Left kidney (tissue), 2 donors: ENCODE measurements around the gene DOC2A. TPM values are rescaled to one million over a fixed set of nuclear protein-coding genes. Genes with fewer than 3 reads are reported as not detected.

Experiments
- DNase-seq: peaks from one replicate; pipeline ENCODE4 v3.0.0-alpha.2; 2013
- polyA plus RNA-seq: library from polyadenylated mRNA; unstranded; fragments of 120-200 nt; gene quantifications from one replicate; pipeline ENCODE4 v1.2.1, GENCODE V29; 2013; ENCODE audit not compliant: insufficient read length

Gene DOC2A
- polyA plus RNA-seq, 1 donor, result 3.0 TPM

DNA sequence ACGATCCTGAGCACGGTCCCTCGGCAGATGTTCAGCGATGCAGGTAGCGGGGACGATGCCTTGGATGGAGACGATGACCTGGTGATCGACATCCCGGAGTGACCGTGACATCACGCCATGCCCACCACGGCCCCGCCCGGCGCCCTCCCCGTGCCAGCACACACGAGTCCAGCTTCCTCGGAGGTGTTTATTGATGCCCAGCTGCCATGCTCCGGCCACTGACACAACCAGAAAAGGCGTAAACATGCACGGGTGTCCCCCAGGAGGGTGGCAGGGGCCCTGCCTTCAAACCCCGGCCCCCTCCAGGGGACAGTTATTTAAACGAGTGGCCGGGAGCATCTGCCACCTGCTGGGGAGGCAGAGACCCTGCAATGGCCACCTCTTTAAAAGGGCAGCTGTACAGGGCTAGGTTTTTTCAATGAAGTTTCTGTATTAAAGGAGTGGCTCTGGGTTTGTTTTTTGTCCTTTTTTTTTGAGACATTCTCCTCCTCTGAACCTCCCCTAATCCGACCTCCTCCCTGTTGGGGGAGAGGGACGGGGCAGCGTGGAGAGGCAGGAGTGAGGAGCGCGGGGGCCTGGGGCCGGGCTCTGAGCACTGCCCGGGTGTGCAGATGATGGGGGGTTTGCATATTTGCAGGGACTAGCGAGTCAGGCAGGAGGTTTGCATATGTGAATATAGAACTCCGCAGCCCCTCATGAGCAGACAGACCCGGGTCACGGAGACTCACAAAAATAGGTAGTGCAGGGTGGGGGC, 5.3 kb downstream of the DOC2A start:
- no peak for DNase-seq

DNA sequence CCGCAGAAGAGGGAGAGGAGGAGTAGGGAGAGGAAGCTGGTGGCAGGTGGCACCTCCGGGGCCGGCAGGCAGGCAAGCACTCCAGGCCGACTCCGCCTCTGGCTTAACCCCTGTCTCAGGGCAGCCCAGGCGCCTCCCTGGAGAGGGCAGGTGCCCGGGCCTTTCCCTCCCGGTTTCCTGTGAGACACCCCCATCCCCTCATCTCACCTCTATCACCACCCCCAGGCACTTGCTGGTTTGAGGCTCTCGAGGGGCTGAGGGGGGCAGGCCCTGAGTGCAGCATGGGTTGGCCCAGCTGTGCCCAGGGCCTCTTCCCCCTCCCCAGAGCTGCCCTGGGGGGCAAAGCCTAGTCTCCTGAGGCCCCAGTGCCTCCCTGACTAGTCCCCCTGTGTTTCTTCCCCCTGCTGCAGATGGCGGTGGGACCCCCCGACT, 6.0 kb downstream of the DOC2A start:
- DNase-seq, result no peak

DNA sequence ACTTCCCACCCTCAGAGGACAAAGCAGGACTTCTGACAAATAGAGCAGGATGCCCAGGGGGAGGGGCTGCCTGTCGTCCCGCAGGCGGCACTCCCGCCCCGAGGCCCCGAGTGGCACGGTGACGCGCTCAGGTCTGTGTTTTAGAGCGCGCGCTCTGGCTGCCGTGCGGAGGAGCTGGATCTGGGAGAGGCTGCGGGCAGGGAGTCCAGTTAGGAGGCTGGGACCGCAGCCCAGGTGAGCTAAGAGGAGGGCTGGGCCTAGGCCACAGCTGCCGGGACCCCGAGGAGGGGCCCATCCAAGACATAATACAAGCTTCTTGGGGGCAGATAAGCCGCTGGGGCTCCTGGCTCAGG, 6.4 kb downstream of the DOC2A start:
- DNase-seq, result no peak

DNA sequence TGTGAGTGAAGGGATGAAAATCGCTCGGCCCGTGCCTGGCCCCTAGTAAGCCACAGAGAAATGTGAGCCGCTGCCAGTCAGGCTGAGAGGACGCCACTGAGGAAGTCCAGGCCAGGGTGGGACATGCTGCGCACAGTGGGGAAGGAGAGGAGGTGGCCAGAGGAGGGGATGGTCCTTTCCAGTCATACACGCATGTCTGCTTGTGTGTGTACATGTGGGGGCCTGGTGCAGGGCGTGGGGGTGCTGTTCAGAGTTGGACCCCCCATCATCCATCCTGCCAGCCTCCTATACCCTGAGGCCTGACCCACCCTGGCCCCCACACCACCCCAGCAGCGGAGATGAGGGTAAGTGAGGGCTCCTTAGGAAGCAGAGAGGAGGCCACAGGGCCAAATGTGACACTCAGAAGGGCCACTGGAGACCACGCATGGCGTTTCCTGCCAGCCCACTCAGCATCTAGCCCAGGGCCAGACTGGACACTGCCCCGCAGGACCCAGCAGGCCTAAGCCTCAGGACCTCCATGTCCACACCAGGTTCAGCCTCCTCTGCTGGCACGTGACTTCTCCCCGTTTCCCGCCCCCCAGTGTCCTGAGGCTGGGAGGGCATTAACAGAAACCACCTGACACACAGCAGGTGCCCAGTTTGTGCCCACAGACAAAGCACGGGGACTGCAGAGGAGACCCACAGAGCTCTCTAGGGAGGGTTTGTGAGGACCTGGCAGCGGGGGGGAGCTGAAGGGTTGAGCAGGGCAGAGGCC, 7.0 kb downstream of the DOC2A start:
- DNase-seq, result no peak

DNA sequence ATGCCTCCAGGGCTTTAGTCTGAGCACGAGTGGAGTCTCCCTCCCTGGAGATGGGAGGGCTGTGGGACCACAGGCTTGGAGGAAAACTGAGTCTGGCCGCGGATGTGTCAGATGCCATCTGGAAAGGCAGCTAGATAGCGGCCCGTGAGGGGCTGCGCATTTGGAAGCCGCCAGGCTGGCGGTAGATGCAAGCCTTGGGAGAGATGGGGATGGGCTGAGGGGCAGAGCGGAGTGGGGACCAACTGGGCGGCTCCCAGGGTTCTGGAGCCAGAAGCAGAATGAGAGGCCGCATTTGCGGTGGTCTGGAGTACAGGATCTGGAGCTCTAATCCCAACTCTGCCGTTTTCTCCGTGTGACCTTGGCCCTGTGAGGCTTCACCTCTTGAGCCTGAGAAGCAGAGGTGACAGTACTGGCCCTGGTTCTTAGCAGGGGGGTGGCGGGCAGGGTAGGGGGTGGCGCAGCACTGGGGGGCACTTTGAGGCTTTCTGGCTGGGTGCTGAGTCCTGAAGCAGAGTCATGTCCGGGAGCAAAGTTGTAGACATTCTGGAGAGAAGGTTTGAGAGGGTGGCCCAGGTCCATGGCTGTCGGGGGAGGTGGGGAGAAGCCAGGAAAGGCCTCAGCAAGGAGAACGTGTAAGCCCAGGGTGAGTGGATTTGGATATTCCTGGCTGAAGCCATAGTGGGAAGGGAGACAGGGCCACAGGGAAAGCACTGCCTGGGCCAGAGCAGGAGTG, 8.0 kb downstream of the DOC2A start:
- no peak for DNase-seq

DNA sequence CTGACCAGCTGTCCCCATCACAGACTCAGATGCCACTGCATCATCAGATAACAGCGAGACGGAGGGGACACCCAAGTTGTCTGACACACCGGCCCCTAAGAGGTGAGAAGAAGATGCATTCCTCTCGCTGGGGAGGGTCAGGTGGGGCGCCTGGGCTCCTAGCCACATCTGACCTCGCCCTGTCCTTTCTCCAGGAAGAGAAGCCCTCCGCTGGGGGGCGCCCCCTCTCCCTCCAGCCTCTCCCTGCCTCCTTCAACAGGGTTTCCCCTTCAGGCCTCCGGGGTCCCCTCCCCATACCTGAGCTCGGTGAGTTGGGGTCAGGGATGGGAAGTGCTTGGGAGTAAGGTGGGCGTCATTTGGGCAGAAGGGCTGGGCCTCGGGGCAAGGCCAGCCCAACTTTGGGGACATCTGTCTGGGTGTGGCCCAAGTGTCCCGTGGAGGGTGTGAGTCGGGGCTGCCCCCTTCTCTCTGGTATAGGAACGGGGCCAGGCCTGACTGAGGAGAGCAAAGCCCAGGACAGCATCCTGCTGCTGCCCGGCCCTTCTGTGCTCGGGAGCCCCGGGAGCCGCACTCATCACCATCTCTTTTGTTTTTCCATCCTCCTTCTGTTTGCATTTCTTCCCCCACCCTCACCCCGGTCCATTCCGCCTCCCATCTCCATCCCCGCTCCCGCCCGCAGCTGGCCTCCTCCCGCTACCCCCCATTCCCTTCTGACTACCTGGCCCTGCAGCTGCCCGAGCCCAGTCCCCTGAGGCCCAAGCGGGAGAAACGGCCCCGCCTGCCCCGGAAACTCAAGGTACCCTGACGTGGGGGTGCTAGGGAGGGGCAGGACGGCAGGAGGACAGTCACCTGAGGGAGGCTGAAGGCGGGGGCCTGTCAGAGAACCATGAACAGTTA, 9.8 kb downstream of the DOC2A start:
- DNase-seq, result no peak

DNA sequence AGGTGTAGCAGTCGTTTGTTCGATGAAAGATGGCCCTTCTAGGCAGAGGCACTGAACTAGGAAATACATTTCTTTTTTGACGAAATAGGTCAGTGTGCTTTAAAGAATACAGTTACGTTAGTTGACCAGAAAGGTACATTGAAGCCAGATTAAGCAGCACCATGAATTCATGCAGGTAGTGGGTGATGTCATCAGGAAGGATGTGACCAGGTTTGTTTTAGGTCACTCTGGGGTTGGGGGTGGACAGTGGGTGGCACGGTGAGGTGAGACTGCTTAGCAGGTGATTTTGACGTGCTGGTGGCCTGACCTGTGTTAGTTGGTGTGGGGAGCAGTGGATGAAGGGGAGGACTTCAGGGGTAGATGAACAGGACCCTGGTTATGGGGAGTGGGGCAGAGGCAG, 11.2 kb downstream of the DOC2A start:
- no peak for DNase-seq

DNA sequence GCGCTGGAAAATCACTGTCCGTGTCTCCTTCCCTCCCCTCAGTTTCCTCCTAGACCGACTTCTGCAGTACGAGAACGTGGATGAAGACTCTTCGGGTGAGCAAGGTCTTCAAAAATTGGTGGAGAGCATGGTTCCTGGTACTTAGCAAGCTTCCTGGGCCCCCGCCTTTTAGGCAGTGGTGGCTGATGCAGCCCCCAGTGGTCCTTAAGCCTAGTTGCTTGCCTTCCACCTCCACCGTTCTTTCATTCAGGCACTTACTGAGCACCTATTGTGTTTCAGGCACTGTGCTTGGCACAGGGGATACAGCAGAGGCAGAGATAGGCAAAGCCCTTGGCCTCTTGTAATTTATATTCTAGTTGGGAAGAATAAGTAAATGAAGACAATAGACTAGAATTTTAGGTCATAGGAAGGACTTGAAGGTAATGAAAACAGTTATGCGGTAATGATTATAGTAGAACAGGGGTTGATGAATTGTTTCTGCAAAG, 14.0 kb downstream of the DOC2A start:
- no peak for DNase-seq

DNA sequence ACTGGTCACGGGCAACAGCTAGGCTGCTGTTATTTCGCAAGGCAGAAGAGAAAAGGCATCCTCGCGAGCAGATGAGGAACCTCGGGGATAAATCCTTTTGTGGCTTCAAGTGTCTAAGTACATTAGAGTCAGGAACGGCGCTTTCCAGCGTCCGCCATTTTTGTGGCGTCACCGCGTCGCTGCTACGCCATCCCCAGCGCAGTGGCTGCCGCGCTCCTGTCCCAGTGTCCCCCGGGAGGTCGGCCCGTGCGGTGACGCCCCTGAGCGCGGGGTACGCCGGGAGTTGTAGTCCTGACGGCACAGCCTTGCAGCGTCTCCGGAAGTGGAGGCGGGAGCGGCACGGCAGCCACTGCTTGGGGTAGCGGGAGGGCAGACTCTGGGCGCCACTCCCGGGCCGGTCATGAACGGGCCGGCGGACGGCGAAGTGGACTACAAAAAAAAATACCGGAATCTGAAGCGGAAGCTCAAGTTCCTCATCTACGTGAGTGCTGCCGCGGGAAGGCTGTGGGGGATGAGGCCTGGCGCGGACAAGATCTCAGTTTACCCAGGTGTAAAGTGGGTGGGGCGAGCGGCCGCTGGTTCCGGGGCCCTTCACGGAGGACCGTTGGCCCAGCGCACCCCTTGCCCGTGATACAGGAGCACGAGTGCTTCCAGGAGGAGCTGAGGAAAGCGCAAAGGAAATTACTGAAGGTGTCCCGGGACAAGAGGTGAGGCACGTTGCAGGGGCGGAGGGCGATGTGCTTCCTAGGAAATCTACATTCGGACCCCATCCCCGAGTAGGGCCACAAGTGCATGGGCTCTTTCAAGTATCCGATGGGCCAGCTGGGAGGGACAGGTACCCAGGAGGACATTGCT, 14.7 kb downstream of the DOC2A start, which contains the start of gene INO80E:
Gene INO80E (plus strand): TSS at position 331 of the 855 bp plus-strand sequence. CDS start 70 bp downstream, at position 401.
- peak; percentile 94 for DNase-seq

DNA sequence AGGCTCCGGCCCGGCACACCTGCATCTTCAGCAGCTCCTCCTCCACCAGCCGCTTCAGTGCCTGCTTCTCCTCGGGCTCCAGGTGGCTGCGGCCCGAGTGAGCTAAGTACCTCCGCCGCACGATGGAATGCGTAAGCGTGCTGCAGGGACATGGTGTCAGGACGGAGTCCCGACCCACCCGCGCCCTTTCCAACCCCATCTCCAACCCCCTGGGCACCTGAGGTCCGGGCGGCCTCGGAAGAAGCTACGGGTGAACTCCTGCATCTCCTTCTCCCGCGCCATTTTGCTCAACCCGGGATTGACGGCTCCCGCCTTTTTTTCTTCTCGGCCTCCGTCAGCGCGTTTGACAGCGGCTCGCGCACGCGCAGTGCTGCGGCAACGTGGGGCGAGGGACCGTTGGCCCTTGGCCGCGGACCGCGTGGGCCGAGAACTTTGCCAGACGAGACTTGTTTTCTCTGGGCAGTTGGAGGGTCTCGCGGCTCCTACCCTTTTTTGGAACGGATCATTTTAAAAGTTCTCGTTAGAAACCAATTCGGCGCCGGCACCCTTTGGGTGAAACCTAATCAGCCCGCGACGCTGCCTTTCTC, 15.4 kb downstream of the DOC2A start, which contains the start of gene HIRIP3:
Gene HIRIP3 (minus strand): TSS at position 294 of the 587 bp plus-strand sequence. CDS start 12 bp downstream, at position 282.
- peak; percentile 82 for DNase-seq

DNA sequence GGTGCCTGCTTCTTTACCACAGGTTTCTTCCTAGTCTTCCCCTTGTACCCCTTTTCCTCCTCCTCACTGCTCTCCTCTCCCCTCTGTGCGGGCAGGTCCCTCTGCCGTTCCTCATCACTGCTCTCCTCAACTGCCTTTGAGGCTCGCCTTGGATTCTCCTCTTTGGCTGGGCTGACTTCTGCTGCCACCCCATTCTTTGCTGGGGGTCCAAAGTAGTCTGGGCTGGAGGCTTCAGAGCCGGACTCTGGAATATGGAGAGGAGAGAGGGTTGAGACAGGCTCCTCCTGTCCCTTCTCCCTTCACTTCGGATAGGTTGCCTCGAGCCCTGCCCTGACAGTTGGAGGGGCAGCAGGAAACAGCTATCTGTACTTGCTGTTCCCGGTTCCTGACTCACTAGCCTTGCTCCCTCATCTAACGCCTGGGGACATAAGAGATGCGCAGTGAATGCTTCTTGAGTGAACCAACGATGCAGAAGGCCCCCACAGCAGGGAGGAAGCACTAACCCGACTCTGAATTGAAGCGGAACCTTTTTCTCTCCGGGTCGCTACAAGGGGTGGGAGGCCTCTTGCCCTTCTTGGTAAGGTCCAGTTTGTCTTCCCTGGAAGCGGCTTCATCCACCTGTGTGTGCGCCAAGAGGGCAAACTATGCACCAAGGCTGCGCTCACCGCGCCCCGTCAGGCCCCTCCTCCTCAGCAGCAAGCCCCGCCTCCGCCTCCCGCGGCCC, 16.1 kb downstream of the DOC2A start:
- DNase-seq, result no peak

DNA sequence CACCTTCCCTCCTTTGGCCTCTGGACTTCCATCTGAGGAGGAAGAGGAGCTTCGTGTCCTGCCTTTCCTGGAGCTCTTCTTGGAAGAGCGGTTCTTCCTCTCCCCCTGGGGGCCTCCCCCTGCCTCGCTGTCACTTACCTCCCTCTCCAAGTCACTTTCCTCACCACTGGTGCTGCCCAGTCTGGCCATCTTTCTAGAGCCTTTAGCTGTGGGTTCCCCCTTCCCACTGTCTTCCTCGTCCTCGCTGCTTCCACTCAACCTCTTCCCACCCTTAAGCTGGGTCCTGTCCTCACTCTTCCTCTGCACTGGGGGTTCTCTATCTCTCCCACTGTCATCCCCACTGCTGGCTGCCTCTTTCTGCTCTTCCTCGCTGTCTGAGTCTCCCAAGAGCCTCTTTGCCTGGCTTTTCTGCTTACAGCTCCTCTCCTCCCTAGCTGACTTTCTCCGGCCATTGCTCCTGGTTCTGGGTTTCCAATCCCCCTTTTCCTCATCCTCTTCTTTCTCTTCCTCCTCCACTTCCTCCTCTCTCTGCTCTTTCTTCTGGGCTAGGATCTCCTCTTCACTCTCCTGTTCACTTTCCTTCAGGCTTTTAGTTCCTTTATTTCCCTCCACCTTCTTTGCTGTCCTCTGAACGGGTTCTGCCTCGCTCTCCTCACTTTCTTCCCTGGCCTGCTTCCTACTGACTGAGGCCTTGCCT, 16.8 kb downstream of the DOC2A start:
- DNase-seq, result no peak

DNA sequence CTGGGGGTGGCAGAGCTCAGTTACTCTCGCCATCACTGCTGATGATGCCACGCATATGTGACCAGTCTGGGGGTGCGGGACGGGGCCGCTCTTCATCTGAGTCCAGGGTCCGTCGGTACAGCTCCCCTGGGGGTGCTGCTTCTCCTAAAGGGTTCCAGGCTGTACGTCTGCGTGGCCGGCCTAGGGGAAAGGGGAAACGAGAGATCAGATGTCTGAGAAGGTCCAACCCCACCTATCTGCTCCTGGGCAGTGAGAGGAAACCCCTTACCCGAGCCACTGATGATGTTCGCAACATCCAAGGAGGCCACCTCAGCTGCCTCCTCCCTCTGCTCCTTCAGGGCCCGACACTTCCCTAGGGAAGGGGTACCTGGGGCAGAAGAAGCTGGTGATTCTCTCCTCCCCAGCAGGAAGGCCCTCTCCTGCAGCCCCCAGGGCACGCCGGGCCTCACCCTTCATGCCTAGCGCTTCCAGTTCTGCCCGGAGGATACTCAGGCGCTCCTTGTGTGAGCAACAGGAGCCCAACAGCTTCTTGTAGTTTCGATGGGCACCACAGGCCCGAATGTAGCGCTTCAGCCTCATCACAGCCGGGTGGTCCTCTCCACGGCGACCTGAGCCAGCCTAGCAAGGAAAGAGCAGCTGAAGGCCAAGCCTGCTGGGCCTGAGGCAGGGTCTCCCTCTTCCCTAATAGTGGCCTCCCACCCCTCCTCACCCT, 17.5 kb downstream of the DOC2A start:
- DNase-seq, result no peak

DNA sequence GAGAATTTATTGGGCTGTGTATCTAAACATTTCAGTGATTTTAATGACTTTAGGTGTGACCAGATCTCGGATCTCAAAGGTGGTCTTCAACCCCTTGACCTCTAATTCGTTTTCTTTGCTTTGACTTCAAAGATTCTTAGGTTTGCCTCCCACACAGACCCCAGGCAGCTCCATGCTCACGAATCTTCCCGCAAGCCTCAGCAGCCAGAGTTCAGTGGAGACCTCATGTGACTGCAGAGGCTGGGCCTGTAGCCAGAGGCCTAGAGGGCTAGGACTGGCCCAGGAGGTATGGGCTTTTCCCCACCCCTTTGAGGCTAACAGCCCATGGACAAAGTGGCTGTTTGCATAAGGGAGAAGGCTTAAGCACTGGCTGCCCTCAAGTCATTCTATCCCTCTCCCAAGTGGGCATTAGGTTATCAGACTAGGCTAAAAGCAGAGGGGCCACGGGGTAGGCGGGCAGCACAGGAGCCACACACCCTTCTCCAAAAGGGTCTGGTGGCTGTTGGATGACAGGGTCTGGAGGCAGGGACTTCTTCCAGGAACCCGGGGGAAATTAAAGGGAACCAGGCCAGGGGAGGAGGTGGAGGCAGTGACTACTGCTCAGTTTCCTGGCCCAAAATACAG, 18.4 kb downstream of the DOC2A start:
- DNase-seq, result no peak

DNA sequence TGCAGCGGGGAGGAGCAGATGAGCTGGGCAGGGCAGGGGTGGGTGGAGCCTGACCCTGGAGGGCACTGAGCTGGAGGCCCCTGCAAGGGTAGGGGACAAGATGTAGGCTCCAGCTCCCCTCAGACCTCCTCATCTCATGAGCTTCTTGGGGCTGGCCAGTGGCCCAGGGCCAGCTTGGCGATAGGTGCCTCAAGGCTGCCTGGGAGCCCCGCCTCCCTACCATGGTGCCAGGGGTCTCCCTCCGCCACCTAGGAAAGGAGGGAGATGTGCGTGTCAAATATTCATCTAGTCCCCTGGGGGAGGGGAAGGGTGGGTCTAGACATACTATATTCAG, 19.3 kb downstream of the DOC2A start:
- DNase-seq, result no peak

DNA sequence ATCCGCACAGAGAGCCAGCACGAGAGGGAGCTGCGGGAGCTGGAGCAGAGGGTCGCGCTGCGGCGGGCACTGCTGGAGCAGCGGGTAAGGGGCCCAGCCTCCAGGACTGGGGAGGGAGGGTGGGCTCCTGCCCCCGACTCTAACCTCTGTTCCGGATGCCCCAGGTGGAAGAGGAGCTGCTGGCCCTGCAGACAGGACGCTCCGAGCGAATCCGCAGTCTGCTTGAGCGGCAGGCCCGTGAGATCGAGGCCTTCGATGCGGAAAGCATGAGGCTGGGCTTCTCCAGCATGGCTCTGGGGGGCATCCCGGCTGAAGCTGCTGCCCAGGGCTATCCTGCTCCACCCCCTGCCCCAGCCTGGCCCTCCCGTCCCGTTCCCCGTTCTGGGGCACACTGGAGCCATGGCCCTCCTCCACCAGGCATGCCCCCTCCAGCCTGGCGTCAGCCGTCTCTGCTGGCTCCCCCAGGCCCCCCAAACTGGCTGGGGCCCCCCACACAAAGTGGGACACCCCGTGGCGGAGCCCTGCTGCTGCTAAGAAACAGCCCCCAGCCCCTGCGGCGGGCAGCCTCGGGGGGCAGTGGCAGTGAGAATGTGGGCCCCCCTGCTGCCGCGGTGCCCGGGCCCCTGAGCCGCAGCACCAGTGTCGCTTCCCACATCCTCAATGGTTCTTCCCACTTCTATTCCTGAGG, 19.8 kb downstream of the DOC2A start:
- no peak for DNase-seq

DNA sequence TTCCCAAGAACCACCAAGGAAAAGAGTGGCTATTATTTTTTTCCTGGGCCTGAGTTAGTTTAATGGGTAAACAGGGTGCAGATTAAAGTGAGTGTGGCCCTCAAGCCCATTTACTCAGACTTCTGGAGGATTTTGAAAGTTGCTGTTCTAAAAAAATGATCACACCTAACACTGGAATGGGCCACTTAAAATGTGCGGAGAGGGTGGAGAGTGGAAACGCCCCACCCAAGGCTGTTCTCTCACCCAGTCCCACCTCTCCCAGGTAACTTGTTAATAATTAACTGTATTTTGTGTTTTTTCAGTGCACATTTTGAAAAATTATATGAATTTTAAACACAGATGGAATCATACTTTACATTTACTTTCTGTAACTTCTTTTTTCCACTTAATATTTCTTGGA, 20.8 kb downstream of the DOC2A start:
- DNase-seq, result no peak
